Activated CD8-positive, alpha-beta memory T cell treated with anti-CD3 and anti-CD28 coated beads, Interleukin-2, amount 50 U/mL, for 24 hours (primary cell): ENCODE results near the gene GRK1.

Experiments
- DNase-seq: peaks from one replicate; pipeline ENCODE4 v3.0.0-alpha.2; 2020; ENCODE audit errors: extremely low read depth

Gene GRK1

GRCh38 chr13:113729187-113730019, 62.4 kb downstream of the GRK1 start:
- DNase-seq = no peak

- DNase-seq = no peak
Measured at GRCh38 chr13:113730258-113730691, 63.3 kb downstream of the GRK1 start.

DNA sequence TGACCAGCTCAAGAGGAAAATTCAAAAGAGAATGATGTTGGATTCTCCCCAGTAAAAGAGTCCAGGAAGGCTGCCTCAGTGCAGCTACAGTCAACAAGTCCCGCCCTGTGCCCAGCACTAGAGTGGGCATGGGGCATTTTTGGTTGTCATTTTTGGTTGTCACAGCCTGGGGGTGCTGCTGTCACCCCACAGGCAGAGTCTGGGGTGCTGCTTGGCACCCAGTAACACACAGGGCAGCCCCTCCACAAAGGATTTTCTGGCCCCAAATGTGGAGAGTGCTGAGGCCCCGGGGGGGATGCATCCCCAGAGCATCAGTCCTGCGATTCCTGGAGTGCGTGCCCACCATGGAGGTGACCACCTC, 63.8 kb downstream of the GRK1 start:
- DNase-seq = no peak

DNA sequence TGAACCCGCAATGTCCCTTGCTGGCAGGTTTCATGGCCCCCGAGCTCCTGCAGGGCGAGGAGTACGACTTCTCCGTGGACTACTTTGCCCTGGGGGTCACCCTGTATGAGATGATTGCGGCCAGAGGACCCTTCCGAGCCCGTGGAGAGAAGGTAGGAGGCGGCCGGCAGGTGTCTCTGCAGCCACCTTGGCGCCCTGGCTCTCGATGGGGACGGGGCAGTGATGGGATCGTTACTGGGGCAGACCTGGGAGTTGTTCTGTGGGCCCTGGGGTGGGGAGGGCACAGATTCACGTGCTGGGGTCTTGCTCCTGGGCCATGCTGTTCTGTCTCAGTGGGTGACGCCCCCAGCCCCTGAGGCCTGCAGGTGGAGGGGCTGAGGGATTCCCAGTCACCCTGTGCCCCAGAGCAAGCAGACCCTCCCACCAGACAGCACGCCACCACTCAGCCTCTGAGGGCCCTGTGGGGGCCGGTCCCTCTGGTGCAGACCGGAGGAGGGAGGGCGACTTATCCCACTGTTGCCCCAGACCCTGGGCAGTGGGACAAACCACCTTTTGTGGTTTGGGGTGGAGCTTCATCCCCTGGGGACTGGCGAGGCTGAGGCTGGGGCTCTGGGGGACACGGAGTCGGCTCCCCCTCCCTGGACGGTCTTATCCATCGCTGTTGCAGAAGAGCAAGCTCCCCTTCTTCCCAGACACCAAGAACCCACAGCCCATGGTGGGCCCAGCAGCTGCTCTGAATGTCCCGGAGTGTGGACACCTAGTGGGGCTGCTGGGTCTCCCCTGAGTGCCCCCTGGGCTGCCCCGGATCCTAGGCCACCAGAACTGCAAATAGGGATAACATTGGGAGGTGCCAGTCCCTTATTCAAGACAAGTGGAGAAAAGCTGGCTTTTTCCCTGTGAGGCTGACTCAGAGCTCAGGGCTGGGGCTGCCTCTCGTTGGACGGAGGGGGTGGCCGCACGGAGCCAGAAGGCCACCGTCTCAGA, 64.5 kb downstream of the GRK1 start:
- DNase-seq = no peak

- no peak for DNase-seq
Measured at GRCh38 chr13:113732176-113732960, 65.3 kb downstream of the GRK1 start.

- DNase-seq = no peak
Measured at GRCh38 chr13:113732961-113733950, 66.2 kb downstream of the GRK1 start.

DNA sequence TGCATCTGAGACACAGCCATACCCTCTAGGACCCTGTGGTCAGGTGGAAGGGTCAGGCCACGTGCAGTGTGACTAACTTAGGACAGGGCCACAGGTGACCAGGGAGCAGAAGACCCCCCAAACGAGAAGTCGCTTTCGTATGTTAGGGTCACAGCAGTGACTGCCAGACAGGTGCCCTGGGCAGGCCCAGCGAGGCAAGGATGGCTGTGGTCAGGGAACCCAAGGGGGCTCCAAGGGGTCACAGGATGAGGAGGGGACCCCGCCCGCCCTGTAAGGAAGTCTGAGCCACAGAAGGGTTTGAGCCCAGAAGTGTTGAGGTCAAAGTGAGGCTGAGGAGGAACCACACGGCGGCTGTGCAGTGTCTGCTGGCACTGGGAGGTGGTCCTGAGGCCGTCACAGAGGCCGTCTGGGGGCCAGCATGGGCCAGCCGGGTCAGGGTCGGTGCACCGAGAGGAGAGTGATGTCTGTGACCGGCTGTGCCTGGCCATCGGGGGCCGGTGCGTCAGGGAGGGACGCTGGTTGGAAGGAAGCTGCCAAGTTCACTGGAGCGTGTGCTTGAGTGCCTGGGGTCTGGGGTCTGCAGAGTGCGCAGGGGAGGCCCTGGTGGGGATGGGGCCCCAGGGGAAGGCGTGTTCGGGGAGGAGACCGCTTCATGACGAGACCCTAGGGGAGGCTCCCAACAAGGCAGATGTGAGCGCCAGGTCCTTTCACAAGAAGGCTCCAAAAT, 67.2 kb downstream of the GRK1 start:
- no peak for DNase-seq

- no peak for DNase-seq
Measured at GRCh38 chr13:113734826-113735125, 67.8 kb downstream of the GRK1 start.

- no peak for DNase-seq
Measured at GRCh38 chr13:113735194-113735593, 68.2 kb downstream of the GRK1 start.

DNA sequence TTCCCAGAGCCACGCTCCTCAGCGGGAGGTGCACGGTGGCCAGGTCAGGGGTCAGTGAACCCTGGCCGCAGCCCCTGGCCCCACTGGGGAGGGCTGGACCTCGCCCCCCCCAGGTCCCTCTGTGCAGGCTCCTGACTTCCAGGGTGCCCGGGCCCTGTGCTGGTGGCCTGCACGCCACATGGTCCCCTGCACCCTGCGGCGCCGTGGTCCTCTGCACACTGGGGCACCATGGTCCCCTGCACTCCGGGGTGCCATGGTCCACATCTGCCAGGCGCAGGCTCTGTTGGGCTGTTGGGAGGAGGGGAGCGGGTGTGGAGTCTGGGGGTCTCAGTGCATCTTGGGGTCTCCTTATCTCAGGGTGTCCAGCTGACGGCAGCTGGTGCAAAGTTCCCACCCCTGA, 68.7 kb downstream of the GRK1 start:
- no peak for DNase-seq

- DNase-seq = no peak
Measured at GRCh38 chr13:113736258-113736731, 69.3 kb downstream of the GRK1 start.

DNA sequence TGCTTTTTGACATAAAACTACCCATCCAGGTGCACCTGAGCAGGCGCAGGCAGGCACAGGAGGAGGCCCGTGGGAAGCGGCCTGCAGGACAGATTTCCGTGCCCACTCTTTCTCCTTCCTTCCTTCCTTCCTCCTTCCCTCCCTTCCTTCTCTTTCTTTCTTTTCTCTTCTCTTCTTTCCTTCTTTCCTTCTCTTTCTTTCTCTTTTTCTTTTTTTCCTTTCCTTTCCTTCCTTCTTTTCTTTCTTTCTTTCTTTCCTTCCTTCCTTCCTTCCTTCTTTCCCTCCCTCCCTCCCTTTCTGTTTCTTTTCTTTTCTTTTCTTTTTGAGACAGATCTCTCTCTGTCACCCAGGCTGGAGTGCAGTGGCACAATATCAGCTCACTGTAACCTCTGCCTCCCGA, 70.8 kb downstream of the GRK1 start:
- DNase-seq = no peak

GRCh38 chr13:113739527-113740285, 72.7 kb downstream of the GRK1 start:
- DNase-seq = no peak

GRCh38 chr13:113740286-113740556, 73.2 kb downstream of the GRK1 start:
- no peak for DNase-seq

DNA sequence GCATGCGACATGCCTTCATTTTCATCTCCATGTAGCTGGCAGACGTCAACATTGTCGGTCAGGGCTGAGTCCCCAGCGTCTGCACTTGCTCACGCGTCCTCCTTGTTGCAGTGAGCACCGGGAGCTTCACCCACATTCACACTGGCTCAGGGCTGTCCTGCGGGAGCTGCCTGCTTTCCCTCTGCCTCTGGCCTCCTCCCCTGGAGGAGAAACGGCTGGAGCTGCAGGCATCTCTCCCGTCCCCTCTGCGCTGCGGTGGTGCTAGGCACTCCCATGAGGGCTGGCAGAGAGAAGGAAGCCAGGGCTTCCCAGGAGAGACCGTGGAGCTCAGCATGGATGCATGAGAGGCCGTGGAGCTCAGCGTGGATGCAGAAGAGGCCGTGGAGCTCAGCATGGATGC, 73.6 kb downstream of the GRK1 start:
- DNase-seq = no peak

DNA sequence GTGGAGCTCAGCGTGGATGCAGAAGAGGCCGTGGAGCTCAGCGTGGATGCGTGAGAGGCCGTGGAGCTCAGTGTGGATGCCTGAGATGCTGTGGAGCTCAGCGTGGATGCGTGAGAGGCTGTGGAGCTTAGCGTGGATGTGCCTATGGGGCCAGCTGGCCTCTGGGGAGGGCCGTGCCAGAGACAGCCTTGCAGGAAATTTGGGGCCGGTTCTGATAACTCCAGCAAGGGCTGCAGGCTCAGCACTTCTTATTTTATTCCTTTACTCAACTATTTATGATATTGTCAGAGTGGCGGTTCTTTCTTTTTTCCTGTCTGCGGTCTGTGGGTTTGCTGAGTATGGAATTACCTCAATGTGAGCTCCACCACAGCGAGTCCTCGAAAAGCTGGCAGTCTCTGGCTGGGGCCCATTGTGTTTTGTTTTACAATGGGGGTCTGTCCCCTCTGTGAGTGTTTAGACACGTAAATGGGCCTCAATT, 74.2 kb downstream of the GRK1 start:
- DNase-seq = no peak

DNA sequence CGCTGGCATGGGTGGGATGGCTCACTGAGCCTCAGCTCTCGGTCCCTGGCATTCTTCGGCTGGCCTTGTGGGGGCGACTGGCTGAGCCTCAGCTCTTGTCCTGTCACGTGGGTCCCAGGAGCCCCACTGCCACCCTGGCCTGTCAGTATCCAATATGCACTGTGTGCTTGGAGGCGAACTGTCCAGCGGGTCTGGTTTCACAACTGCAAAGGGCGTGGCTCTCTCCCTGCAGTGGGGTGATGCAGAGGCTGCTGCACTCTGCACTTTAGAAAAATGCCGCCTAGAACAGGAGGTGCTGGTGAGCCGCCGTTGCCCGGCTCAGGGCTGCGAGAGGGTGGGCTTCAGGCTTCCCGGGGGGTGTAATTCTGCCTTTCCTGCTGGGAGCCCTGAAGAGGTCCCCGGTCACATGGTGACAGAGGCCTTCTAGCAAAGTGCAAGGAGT, 75.0 kb downstream of the GRK1 start:
- no peak for DNase-seq

- no peak for DNase-seq
Measured at GRCh38 chr13:113742445-113743120, 75.6 kb downstream of the GRK1 start.
